ENCODE data around the gene SENP1.

DNA sequence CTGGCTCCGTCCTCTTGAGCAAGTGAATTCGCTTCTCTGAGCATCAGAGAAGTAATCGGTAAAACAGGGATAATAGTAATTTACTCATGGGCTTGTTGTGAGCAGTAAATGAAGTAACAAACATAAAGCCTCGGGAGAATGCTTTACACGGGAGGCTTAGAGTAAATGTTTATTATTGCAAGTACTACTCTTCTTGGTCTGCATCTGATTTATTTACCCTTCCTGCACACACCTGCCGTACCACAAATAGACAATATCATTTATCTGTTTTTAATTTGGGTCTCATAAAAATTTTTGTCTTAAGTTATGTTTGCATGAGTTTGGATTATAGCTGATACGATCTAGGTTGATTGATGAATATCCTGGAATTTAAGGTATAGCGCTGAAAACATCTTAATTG, 93.8 kb downstream of the SENP1 start:
- no peak for TF ChIP-seq ZNF274 (IDR thresholded peaks at IDR 0.05; ENCODE audit: low read depth, low read length)
- no peak for TF ChIP-seq YY1 (IDR thresholded peaks at IDR 0.05; ENCODE audit: insufficient read depth, insufficient read length)
- TF ChIP-seq SUZ12 (IDR thresholded peaks at IDR 0.05; ENCODE audit: extremely low read depth, insufficient read depth, insufficient read length), result no peak

All from NT2/D1 (cell line).